ENCODE measurements around the gene FAM227B.

DNA sequence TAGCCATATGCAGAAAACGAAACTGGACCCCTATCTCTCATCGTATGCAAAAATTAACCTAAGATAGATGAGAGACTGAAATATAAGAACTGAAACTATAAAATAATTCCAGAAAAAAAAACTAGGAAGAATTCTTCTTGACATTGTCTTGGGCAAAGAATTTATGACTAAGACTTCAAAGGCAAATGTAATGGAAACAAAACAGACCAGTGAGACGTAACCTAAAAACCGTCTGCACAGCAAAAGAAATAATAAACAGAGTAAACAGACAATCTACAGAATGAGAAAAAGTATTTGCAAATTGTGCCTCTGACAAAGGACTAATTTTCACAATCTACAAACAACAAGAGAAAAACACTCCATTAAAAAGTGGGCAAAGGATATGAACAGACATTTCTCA is 92.3 kb downstream of the FAM227B start:
- TF ChIP-seq, protein P1, sequence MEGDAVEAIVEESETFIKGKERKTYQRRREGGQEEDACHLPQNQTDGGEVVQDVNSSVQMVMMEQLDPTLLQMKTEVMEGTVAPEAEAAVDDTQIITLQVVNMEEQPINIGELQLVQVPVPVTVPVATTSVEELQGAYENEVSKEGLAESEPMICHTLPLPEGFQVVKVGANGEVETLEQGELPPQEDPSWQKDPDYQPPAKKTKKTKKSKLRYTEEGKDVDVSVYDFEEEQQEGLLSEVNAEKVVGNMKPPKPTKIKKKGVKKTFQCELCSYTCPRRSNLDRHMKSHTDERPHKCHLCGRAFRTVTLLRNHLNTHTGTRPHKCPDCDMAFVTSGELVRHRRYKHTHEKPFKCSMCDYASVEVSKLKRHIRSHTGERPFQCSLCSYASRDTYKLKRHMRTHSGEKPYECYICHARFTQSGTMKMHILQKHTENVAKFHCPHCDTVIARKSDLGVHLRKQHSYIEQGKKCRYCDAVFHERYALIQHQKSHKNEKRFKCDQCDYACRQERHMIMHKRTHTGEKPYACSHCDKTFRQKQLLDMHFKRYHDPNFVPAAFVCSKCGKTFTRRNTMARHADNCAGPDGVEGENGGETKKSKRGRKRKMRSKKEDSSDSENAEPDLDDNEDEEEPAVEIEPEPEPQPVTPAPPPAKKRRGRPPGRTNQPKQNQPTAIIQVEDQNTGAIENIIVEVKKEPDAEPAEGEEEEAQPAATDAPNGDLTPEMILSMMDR (conservative IDR thresholded peaks at IDR 0.05; ENCODE audit: low read depth, low read length), result no peak
- no peak for TF ChIP-seq EZH2 (IDR thresholded peaks at IDR 0.05; ENCODE audit: low read length, unreplicated experiment)
